ENCODE results near the gene HBG2. TPM values are rescaled to one million over a fixed set of nuclear protein-coding genes. Genes with fewer than 3 reads are reported as not detected.

The HBG2 gene
- total RNA-seq, 1 experiment from 2014 or later, result 8.7 TPM

DNA sequence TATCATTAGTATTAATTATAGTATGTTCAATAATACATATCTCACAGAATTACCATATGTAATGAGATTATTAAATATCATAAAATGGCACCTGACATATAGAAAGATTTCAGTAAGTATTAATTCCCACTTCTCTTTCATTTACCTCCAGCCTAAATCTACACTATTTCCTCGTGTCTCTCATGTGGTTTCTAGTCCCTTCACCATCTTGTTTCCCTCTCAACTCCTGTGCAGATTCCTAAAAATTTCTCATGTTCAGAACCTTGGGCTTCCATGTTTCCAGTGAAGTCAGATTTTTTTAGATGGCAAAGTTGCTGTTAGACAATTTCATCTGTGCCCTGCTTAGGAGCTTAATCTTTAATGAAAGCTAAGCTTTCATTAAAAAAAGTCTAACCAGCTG, 29.3 kb upstream of the HBG2 start (continued):
- no peak for TF ChIP-seq ZNF416 (CRISPR knock-in tag; IDR thresholded peaks at IDR 0.05)
- TF ChIP-seq NFATC4 (CRISPR knock-in tag; IDR thresholded peaks at IDR 0.05), result no peak
- TF ChIP-seq, protein P1, sequence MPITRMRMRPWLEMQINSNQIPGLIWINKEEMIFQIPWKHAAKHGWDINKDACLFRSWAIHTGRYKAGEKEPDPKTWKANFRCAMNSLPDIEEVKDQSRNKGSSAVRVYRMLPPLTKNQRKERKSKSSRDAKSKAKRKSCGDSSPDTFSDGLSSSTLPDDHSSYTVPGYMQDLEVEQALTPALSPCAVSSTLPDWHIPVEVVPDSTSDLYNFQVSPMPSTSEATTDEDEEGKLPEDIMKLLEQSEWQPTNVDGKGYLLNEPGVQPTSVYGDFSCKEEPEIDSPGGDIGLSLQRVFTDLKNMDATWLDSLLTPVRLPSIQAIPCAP (CRISPR knock-in tag; IDR thresholded peaks at IDR 0.05), result no peak
- TF ChIP-seq FOXP1 (CRISPR knock-in tag; IDR thresholded peaks at IDR 0.05; ENCODE audit: borderline replicate concordance), result no peak
- no peak for TF ChIP-seq OVOL2 (CRISPR knock-in tag; IDR thresholded peaks at IDR 0.05; ENCODE audit: borderline replicate concordance)
- TF ChIP-seq, protein P2, sequence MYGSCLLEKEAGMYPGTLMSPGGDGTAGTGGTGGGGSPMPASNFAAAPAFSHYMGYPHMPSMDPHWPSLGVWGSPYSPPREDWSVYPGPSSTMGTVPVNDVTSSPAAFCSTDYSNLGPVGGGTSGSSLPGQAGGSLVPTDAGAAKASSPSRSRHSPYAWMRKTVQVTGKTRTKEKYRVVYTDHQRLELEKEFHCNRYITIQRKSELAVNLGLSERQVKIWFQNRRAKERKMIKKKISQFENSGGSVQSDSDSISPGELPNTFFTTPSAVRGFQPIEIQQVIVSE (CRISPR knock-in tag; IDR thresholded peaks at IDR 0.05; ENCODE audit: borderline replicate concordance), result no peak
- TF ChIP-seq NR3C1 (CRISPR knock-in tag; conservative IDR thresholded peaks at IDR 0.05; ENCODE audit: low read depth), result no peak
- no peak for TF ChIP-seq IRF2 (CRISPR knock-in tag; IDR thresholded peaks at IDR 0.05; ENCODE audit: borderline replicate concordance, low read depth)
- no peak for TF ChIP-seq CREM (CRISPR knock-in tag; IDR thresholded peaks at IDR 0.05)
- TF ChIP-seq, protein P3, sequence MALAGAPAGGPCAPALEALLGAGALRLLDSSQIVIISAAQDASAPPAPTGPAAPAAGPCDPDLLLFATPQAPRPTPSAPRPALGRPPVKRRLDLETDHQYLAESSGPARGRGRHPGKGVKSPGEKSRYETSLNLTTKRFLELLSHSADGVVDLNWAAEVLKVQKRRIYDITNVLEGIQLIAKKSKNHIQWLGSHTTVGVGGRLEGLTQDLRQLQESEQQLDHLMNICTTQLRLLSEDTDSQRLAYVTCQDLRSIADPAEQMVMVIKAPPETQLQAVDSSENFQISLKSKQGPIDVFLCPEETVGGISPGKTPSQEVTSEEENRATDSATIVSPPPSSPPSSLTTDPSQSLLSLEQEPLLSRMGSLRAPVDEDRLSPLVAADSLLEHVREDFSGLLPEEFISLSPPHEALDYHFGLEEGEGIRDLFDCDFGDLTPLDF (CRISPR knock-in tag; IDR thresholded peaks at IDR 0.05), result no peak
- TF ChIP-seq MXD4 (CRISPR knock-in tag; IDR thresholded peaks at IDR 0.05; ENCODE audit: borderline replicate concordance), result no peak
- TF ChIP-seq SMAD4 (CRISPR knock-in tag; IDR thresholded peaks at IDR 0.05), result no peak
- TF ChIP-seq, protein P4, sequence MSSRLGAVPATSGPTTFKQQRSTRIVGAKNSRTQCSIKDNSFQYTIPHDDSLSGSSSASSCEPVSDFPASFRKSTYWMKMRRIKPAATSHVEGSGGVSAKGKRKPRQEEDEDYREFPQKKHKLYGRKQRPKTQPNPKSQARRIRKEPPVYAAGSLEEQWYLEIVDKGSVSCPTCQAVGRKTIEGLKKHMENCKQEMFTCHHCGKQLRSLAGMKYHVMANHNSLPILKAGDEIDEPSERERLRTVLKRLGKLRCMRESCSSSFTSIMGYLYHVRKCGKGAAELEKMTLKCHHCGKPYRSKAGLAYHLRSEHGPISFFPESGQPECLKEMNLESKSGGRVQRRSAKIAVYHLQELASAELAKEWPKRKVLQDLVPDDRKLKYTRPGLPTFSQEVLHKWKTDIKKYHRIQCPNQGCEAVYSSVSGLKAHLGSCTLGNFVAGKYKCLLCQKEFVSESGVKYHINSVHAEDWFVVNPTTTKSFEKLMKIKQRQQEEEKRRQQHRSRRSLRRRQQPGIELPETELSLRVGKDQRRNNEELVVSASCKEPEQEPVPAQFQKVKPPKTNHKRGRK (CRISPR knock-in tag; IDR thresholded peaks at IDR 0.05; ENCODE audit: borderline replicate concordance), result no peak

DNA sequence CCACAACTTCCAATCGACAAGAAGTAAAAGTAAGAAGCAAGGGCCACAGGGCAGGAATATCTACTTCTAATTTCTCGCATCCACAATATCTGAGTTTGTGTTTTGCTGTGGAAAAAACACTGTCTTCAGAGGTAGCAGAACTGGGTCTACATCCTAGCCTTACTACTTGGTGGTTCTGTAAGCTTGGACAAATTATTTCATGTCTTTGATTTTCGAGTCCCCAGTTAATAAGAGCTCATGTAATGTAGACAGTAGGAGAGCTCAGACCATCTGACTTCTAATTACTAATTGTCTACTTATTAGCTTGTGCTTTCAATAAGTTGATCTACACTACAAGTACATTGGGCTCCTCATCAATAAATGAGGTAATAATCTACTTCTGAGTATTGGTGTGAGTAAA, 28.5 kb upstream of the HBG2 start:
- Mint-ChIP-seq H3K4me3 (no peak overlapping the region), H3K27ac (no peak overlapping the region), H3K9me3 (no peaks in the 10 kb centered on the region; the same call in 1 of the 2 replicates), H3K27me3 (ENCODE audit: low read depth) (no peaks in the 10 kb centered on the region), H3K4me1 (peaks cover 5% of the 10 kb centered on the region), H3K36me3 (no peaks in the 10 kb centered on the region)
- CTCF ChIA-PET, result no interaction called here
- POLR2A ChIA-PET, result no interaction called here
- DNase-seq (ENCODE audit: low spot score) (no peak), ATAC-seq (no peak)
- TF ChIP-seq, protein P5, sequence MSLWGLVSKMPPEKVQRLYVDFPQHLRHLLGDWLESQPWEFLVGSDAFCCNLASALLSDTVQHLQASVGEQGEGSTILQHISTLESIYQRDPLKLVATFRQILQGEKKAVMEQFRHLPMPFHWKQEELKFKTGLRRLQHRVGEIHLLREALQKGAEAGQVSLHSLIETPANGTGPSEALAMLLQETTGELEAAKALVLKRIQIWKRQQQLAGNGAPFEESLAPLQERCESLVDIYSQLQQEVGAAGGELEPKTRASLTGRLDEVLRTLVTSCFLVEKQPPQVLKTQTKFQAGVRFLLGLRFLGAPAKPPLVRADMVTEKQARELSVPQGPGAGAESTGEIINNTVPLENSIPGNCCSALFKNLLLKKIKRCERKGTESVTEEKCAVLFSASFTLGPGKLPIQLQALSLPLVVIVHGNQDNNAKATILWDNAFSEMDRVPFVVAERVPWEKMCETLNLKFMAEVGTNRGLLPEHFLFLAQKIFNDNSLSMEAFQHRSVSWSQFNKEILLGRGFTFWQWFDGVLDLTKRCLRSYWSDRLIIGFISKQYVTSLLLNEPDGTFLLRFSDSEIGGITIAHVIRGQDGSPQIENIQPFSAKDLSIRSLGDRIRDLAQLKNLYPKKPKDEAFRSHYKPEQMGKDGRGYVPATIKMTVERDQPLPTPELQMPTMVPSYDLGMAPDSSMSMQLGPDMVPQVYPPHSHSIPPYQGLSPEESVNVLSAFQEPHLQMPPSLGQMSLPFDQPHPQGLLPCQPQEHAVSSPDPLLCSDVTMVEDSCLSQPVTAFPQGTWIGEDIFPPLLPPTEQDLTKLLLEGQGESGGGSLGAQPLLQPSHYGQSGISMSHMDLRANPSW (CRISPR knock-in tag; conservative IDR thresholded peaks at IDR 0.05; ENCODE audit: low read depth), result no peak
- TF ChIP-seq, protein P6, sequence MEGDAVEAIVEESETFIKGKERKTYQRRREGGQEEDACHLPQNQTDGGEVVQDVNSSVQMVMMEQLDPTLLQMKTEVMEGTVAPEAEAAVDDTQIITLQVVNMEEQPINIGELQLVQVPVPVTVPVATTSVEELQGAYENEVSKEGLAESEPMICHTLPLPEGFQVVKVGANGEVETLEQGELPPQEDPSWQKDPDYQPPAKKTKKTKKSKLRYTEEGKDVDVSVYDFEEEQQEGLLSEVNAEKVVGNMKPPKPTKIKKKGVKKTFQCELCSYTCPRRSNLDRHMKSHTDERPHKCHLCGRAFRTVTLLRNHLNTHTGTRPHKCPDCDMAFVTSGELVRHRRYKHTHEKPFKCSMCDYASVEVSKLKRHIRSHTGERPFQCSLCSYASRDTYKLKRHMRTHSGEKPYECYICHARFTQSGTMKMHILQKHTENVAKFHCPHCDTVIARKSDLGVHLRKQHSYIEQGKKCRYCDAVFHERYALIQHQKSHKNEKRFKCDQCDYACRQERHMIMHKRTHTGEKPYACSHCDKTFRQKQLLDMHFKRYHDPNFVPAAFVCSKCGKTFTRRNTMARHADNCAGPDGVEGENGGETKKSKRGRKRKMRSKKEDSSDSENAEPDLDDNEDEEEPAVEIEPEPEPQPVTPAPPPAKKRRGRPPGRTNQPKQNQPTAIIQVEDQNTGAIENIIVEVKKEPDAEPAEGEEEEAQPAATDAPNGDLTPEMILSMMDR (IDR thresholded peaks at IDR 0.05), result no peak
- TF ChIP-seq, protein P7, sequence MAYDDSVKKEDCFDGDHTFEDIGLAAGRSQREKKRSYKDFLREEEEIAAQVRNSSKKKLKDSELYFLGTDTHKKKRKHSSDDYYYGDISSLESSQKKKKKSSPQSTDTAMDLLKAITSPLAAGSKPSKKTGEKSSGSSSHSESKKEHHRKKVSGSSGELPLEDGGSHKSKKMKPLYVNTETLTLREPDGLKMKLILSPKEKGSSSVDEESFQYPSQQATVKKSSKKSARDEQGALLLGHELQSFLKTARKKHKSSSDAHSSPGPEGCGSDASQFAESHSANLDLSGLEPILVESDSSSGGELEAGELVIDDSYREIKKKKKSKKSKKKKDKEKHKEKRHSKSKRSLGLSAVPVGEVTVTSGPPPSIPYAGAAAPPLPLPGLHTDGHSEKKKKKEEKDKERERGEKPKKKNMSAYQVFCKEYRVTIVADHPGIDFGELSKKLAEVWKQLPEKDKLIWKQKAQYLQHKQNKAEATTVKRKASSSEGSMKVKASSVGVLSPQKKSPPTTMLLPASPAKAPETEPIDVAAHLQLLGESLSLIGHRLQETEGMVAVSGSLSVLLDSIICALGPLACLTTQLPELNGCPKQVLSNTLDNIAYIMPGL (CRISPR knock-in tag; IDR thresholded peaks at IDR 0.05), result no peak
- TF ChIP-seq SMAD4 (CRISPR knock-in tag; IDR thresholded peaks at IDR 0.05), result no peak
- TF ChIP-seq, protein P8, sequence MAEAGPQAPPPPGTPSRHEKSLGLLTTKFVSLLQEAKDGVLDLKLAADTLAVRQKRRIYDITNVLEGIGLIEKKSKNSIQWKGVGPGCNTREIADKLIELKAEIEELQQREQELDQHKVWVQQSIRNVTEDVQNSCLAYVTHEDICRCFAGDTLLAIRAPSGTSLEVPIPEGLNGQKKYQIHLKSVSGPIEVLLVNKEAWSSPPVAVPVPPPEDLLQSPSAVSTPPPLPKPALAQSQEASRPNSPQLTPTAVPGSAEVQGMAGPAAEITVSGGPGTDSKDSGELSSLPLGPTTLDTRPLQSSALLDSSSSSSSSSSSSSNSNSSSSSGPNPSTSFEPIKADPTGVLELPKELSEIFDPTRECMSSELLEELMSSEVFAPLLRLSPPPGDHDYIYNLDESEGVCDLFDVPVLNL (CRISPR knock-in tag; IDR thresholded peaks at IDR 0.05; ENCODE audit: borderline replicate concordance, low read depth), result no peak
- no peak for TF ChIP-seq ZNF232 (CRISPR knock-in tag; IDR thresholded peaks at IDR 0.05)
- no peak for TF ChIP-seq CBFB (CRISPR knock-in tag; IDR thresholded peaks at IDR 0.05; ENCODE audit: low read depth)
- TF ChIP-seq CREB1 (CRISPR knock-in tag; IDR thresholded peaks at IDR 0.05), result no peak
- TF ChIP-seq SP1 (CRISPR knock-in tag; conservative IDR thresholded peaks at IDR 0.05), result no peak
- no peak for TF ChIP-seq RELA (CRISPR knock-in tag; IDR thresholded peaks at IDR 0.05; ENCODE audit: borderline replicate concordance)
- TF ChIP-seq GTF2I (CRISPR knock-in tag; conservative IDR thresholded peaks at IDR 0.05), result no peak
- TF ChIP-seq NR2C2 (CRISPR knock-in tag; IDR thresholded peaks at IDR 0.05), result no peak
- no peak for TF ChIP-seq ZNF121 (CRISPR knock-in tag; IDR thresholded peaks at IDR 0.05)
- TF ChIP-seq MXD4 (CRISPR knock-in tag; IDR thresholded peaks at IDR 0.05; ENCODE audit: borderline replicate concordance), result no peak
